GM12878 (cell line): ENCODE results near the gene LRRC52. TPM values are rescaled to one million over a fixed set of nuclear protein-coding genes. Genes with fewer than 3 reads are reported as not detected.

Experiments used
- ATAC-seq: fragments of 200-7000 bp; cut with Tn5 transposase; 3 replicates; pipeline ENCODE4 v1.9.1; 2020; ENCODE audit warnings: mild to moderate bottlenecking, moderate library complexity
- BruUV-seq: library from RNA; stranded (reverse); fragments of 400-500 nt; replicated peaks from 2 replicates; lab custom pipeline; 2021; lab: Mats Ljungman, UMichigan
- CTCF ChIA-PET: fragments of 300-600 bp; sonication (Branson Sonifier 250); formaldehyde crosslinking; extraction: SDS; loops from one replicate; lab custom pipeline; 2021; ENCODE audit warnings: inconsistent platforms; lab: Yijun Ruan, JAX
- POLR2A ChIA-PET: fragments of 350-600 bp; formaldehyde crosslinking; extraction: SDS; loops from one replicate; lab custom pipeline; 2021; ENCODE audit warnings: inconsistent platforms; lab: Charles Lee
- RAD21 ChIA-PET: fragments of 300-600 bp; sonication (Branson Sonifier 250); formaldehyde crosslinking; loops from one replicate; lab custom pipeline; 2023; ENCODE audit warnings: antibody characterized with exemption; ENCODE audit not compliant: unreplicated experiment; lab: Charles Lee
- SMC1A ChIA-PET: fragments of 300-600 bp; sonication (Branson Sonifier 250); formaldehyde crosslinking; loops from one replicate; lab custom pipeline; 2023; ENCODE audit not compliant: unreplicated experiment, uncharacterized antibody; lab: Charles Lee
- DNase-seq: peaks from one replicate; pipeline ENCODE4 v3.0.0-alpha.2; 2011; ENCODE audit warnings: low read depth, low spot score
- FAIRE-seq: peaks from 3 replicates; lab custom pipeline; 2011; peaks lifted over from hg19 to GRCh38; lab: Jason Lieb, UNC
- H2AFZ ChIP-seq: 2 replicates; pipeline ENCODE4 v1.6.0; 2011; ENCODE audit warnings: low read depth, low read length, control low read depth; ENCODE audit not compliant: control insufficient read depth
- H3K27ac ChIP-seq: 2 replicates; pipeline ENCODE4 v1.5.1; 2011; ENCODE audit warnings: control low read depth; ENCODE audit not compliant: control insufficient read depth, insufficient read depth
- H3K27me3 ChIP-seq, 2 experiments: replicated peaks in 1 of 2; 2 replicates each; pipeline versions ENCODE4 v1.6.0 to v1.6.1; 2011; ENCODE audit warnings: low read length in 1 of 2; ENCODE audit not compliant: control insufficient read depth in 2 of 2, insufficient read depth in 2 of 2
- H3K36me3 ChIP-seq, 2 experiments: 2 replicates each; pipeline ENCODE4 v1.5.1; 2011; ENCODE audit warnings: low read length in 1 of 2; ENCODE audit not compliant: control insufficient read depth in 2 of 2, insufficient read depth in 2 of 2
- H3K4me1 ChIP-seq: 2 replicates; pipeline ENCODE4 v1.6.1; 2011; ENCODE audit warnings: mild to moderate bottlenecking, low read length, moderate library complexity, mixed read lengths; ENCODE audit not compliant: control insufficient read depth, insufficient read depth
- H3K4me2 ChIP-seq: 2 replicates; pipeline ENCODE4 v1.6.0; 2011; ENCODE audit warnings: control low read depth; ENCODE audit not compliant: control insufficient read depth, insufficient read depth
- H3K4me3 ChIP-seq: fragments of 200-600 bp; sonication (generic); 2 replicates; pipeline ENCODE4 v1.5.1; 2016
- H3K79me2 ChIP-seq: 2 replicates; pipeline ENCODE4 v1.6.0; 2011; ENCODE audit warnings: low read length; ENCODE audit not compliant: control insufficient read depth, insufficient read depth
- H3K9ac ChIP-seq: 2 replicates; pipeline ENCODE4 v1.8.0; 2011; ENCODE audit warnings: low read length, control low read depth, mixed read lengths; ENCODE audit not compliant: control insufficient read depth, insufficient read depth
- H3K9me3 ChIP-seq: replicated peaks from 3 replicates; pipeline ENCODE4 v1.5.1; 2011; ENCODE audit warnings: mild to moderate bottlenecking, low read length; ENCODE audit not compliant: control insufficient read depth, insufficient read depth
- H4K20me1 ChIP-seq: 2 replicates; pipeline ENCODE4 v1.6.0; 2011; ENCODE audit not compliant: control insufficient read depth, insufficient read depth
- MTA2 ChIP-seq: fragments of 450-650 bp; IDR thresholded peaks from 2 replicates; pipeline ENCODE4 v1.6.1; 2016; ENCODE audit warnings: low read depth, mild to moderate bottlenecking, moderate library complexity
- NFYB ChIP-seq: IDR thresholded peaks from 2 replicates; pipeline ENCODE4 v1.6.1; 2011; ENCODE audit warnings: low read depth, mild to moderate bottlenecking, low read length, improper control_type of control experiment, moderate library complexity; ENCODE audit not compliant: insufficient read depth
- SREBF1 ChIP-seq: IDR thresholded peaks from 2 replicates; pipeline ENCODE4 v1.6.1; 2012; ENCODE audit warnings: mild to moderate bottlenecking, low read length
- SUZ12 ChIP-seq: fragments of 200-600 bp; sonication (generic); IDR thresholded peaks from one replicate; pipeline ENCODE4 v1.6.1; 2018; ENCODE audit warnings: antibody characterized with exemption, mild to moderate bottlenecking; ENCODE audit not compliant: unreplicated experiment
- YY1 ChIP-seq: IDR thresholded peaks from 2 replicates; pipeline ENCODE4 v1.6.1; 2011; ENCODE audit warnings: low read depth, mild to moderate bottlenecking, low read length
- WGBS: methylation state at CpG from one replicate; pipeline ENCODE4 v1.1.6; 2016; ENCODE audit warnings: low lambda C conversion rate; ENCODE audit not compliant: insufficient replicate concordance, insufficient coverage; ENCODE audit errors: missing lambda C conversion rate; 5-methylcytosine and 5-hydroxymethylcytosine counted together
- in situ Hi-C: fragments of 300-500 bp; cut with MboI; formaldehyde crosslinking; loops from 9 replicates; pipeline ENCODE4 v1.14.3; 2018; ENCODE audit warnings: mixed read lengths
- intact Hi-C: fragments of 100-400 bp; cut with micrococcal nuclease; formaldehyde crosslinking; loops from one replicate; pipeline ENCODE4 v1.14.2; 2022; ENCODE audit not compliant: unreplicated experiment
- polyA plus RNA-seq, 11 experiments: library from polyadenylated mRNA; depleted of rRNA in 4 of 11; unstranded in 6 of 11; stranded (reverse) in 5 of 11; fragments of >200 nt; fragmentation: Nextera tagmentation in 4 of 11; fragmentation: Illumina TruSeq in 1 of 11; extraction: Ambion mirVana in 4 of 11; extraction: Trizol in 1 of 11; gene quantifications; 1 replicate in 1 of 11; 2 replicates in 10 of 11; pipeline versions ENCODE4 v1.2.1 to v1.2.3, GENCODE V29; 2011 to 2016; ENCODE audit warnings: inconsistent platforms in 2 of 11, missing spikeins in 2 of 11, low read depth in 1 of 11
- total RNA-seq, 4 experiments: library from RNA; depleted of rRNA in 3 of 4; stranded (reverse); fragments of >200 nt in 3 of 4; fragmentation: Illumina TruSeq in 1 of 4; extraction: Trizol in 1 of 4; gene quantifications; 2 replicates each; pipeline versions ENCODE4 v1.2.1 to v1.2.3, GENCODE V29; 2013 to 2021
- TF ChIP-seq, protein P1 (sequence below): IDR thresholded peaks from 2 replicates; pipeline ENCODE4 v1.6.1; 2011; ENCODE audit warnings: mild to moderate bottlenecking, low read depth, low read length, moderate library complexity; ENCODE audit not compliant: insufficient replicate concordance
- TF ChIP-seq, protein P2 (sequence below): fragments of 450-650 bp; IDR thresholded peaks from 2 replicates; pipeline ENCODE4 v1.6.1; 2016; ENCODE audit warnings: mild to moderate bottlenecking, moderate library complexity, borderline replicate concordance
- TF ChIP-seq, protein P3 (sequence below): IDR thresholded peaks from 2 replicates; pipeline ENCODE4 v1.6.1; 2012; ENCODE audit warnings: low read depth, low read length, improper control_type of control experiment
- TF ChIP-seq, protein P4 (sequence below), 3 experiments: IDR thresholded peaks in 2 of 3; conservative IDR thresholded peaks in 1 of 3; 2 replicates each; pipeline ENCODE4 v1.5.1; 2011; ENCODE audit warnings: low read depth in 3 of 3, low read length in 3 of 3, mild to moderate bottlenecking in 3 of 3, control low read depth in 2 of 3, moderate library complexity in 2 of 3, inconsistent platforms in 1 of 3, mixed read lengths in 1 of 3; ENCODE audit not compliant: control insufficient read depth in 2 of 3, insufficient read depth in 1 of 3; ENCODE audit errors: extremely low read depth in 1 of 3

LRRC52 gene
- total and polyA plus RNA-seq, 10 of the 15 experiments (the other 5 are each of a cell fraction or from before 2014, with no cell fraction given), result not detected

DNA sequence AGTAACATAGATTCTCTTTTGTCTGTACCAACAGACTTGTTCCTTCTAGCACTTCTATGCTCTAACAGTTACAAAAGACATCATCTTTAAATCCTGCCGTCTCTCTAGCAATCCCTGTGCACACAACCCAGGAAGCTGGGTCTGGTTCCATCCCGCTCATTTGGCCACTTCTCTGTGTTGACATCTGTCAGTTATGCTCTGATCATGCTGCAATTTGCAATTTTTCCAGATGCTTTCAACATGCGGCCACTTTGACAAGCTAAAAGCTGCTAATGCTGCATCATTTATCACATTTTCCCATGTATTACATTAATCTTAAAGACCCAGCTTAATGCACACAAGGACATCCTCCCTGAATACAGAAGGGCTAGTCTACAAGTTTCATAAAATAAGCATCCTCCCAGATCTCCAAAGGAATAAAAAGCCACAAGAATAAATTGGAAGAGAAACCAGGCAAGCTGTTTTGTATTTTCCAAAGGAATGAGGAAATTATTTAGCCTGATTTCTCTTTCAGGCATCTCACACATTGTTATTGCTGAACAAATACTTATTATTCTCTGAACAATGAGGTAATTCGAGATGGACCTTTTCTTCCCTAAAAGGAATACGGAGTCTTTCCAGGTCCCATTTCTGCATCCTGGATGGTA lies 19.0 kb upstream of the LRRC52 start:
- intact Hi-C loops, result no loop called here
- no peaks in the 10 kb centered on the region; a peak in 1 of 4 replicates for H3K27me3 ChIP-seq
- H3K4me3 ChIP-seq, result no peak overlapping the region
- ChIA-PET RAD21 (no interaction called here), SMC1A (interaction anchor here (1.3 kb wide), 1 partner anchor 9 kb away, joined by 3 read pairs; no protein-coding TSS in a partner anchor), CTCF (no interaction called here), POLR2A (no interaction called here)
- H3K4me2 ChIP-seq, result no peak overlapping the region
- BruUV-seq, result no TSS peak
- H3K4me1 ChIP-seq, result no peaks in the 10 kb centered on the region
- FAIRE-seq (no peak), DNase-seq (no peak), ATAC-seq (no peak)
- H3K9me3 ChIP-seq, result no peaks in the 10 kb centered on the region
- WGBS, result 38% methylated on average over 5 of the region's 5 CpGs
- TF ChIP-seq YY1 (no peak), SREBF1 (no peak), NFYB (no peak), MTA2 (no peak), SUZ12 (no peak)
- TF ChIP-seq, protein P1, sequence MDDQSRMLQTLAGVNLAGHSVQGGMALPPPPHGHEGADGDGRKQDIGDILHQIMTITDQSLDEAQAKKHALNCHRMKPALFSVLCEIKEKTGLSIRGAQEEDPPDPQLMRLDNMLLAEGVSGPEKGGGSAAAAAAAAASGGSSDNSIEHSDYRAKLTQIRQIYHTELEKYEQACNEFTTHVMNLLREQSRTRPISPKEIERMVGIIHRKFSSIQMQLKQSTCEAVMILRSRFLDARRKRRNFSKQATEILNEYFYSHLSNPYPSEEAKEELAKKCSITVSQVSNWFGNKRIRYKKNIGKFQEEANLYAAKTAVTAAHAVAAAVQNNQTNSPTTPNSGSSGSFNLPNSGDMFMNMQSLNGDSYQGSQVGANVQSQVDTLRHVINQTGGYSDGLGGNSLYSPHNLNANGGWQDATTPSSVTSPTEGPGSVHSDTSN, result no peak
- TF ChIP-seq, protein P2, sequence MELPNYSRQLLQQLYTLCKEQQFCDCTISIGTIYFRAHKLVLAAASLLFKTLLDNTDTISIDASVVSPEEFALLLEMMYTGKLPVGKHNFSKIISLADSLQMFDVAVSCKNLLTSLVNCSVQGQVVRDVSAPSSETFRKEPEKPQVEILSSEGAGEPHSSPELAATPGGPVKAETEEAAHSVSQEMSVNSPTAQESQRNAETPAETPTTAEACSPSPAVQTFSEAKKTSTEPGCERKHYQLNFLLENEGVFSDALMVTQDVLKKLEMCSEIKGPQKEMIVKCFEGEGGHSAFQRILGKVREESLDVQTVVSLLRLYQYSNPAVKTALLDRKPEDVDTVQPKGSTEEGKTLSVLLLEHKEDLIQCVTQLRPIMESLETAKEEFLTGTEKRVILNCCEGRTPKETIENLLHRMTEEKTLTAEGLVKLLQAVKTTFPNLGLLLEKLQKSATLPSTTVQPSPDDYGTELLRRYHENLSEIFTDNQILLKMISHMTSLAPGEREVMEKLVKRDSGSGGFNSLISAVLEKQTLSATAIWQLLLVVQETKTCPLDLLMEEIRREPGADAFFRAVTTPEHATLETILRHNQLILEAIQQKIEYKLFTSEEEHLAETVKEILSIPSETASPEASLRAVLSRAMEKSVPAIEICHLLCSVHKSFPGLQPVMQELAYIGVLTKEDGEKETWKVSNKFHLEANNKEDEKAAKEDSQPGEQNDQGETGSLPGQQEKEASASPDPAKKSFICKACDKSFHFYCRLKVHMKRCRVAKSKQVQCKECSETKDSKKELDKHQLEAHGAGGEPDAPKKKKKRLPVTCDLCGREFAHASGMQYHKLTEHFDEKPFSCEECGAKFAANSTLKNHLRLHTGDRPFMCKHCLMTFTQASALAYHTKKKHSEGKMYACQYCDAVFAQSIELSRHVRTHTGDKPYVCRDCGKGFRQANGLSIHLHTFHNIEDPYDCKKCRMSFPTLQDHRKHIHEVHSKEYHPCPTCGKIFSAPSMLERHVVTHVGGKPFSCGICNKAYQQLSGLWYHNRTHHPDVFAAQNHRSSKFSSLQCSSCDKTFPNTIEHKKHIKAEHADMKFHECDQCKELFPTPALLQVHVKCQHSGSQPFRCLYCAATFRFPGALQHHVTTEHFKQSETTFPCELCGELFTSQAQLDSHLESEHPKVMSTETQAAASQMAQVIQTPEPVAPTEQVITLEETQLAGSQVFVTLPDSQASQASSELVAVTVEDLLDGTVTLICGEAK, result no peak
- TF ChIP-seq, protein P3, sequence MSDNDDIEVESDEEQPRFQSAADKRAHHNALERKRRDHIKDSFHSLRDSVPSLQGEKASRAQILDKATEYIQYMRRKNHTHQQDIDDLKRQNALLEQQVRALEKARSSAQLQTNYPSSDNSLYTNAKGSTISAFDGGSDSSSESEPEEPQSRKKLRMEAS, result no peak
- TF ChIP-seq, protein P4, sequence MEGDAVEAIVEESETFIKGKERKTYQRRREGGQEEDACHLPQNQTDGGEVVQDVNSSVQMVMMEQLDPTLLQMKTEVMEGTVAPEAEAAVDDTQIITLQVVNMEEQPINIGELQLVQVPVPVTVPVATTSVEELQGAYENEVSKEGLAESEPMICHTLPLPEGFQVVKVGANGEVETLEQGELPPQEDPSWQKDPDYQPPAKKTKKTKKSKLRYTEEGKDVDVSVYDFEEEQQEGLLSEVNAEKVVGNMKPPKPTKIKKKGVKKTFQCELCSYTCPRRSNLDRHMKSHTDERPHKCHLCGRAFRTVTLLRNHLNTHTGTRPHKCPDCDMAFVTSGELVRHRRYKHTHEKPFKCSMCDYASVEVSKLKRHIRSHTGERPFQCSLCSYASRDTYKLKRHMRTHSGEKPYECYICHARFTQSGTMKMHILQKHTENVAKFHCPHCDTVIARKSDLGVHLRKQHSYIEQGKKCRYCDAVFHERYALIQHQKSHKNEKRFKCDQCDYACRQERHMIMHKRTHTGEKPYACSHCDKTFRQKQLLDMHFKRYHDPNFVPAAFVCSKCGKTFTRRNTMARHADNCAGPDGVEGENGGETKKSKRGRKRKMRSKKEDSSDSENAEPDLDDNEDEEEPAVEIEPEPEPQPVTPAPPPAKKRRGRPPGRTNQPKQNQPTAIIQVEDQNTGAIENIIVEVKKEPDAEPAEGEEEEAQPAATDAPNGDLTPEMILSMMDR (IDR thresholded peaks at IDR 0.05 in 2 of 3, conservative IDR thresholded peaks at IDR 0.05 in 1 of 3; ENCODE audit: control insufficient read depth in 2 of 3, extremely low read depth in 1 of 3, insufficient read depth in 1 of 3, low read depth in 3 of 3, low read length in 3 of 3), result no peak
- no peak overlapping the region for H3K9ac ChIP-seq
- no peak overlapping the region for H2AFZ ChIP-seq
- H3K36me3 ChIP-seq, result no peaks in the 10 kb centered on the region
- no peaks in the 10 kb centered on the region for H3K79me2 ChIP-seq
- in situ Hi-C loops, result no loop called here
- H4K20me1 ChIP-seq, result no peaks in the 10 kb centered on the region; the same call in 1 of the 2 replicates
- H3K27ac ChIP-seq, result no peak overlapping the region
